C4-2B (cell line): ENCODE results near the gene SLC27A2.

Experiments
- ZFX ChIP-seq: fragments of 450-650 bp; IDR thresholded peaks from 2 replicates; pipeline ENCODE4 v1.6.1; 2017
- TF ChIP-seq, protein P1 (sequence below): fragments of 450-650 bp; conservative IDR thresholded peaks from 2 replicates; pipeline ENCODE4 v1.5.1; 2017; ENCODE audit warnings: mild to moderate bottlenecking

- TF ChIP-seq, protein P1, sequence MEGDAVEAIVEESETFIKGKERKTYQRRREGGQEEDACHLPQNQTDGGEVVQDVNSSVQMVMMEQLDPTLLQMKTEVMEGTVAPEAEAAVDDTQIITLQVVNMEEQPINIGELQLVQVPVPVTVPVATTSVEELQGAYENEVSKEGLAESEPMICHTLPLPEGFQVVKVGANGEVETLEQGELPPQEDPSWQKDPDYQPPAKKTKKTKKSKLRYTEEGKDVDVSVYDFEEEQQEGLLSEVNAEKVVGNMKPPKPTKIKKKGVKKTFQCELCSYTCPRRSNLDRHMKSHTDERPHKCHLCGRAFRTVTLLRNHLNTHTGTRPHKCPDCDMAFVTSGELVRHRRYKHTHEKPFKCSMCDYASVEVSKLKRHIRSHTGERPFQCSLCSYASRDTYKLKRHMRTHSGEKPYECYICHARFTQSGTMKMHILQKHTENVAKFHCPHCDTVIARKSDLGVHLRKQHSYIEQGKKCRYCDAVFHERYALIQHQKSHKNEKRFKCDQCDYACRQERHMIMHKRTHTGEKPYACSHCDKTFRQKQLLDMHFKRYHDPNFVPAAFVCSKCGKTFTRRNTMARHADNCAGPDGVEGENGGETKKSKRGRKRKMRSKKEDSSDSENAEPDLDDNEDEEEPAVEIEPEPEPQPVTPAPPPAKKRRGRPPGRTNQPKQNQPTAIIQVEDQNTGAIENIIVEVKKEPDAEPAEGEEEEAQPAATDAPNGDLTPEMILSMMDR, result no peak
- TF ChIP-seq ZFX, result no peak
Measured at GRCh38 chr15:50144341-50145120, 37.5 kb upstream of the SLC27A2 start.
